GM10266 (cell line): Measurements from ENCODE around the gene STK24.

Source experiments
- DNase-seq: peaks from one replicate; pipeline ENCODE4 v3.0.0; 2012; ENCODE audit errors: extremely low spot score
- CTCF ChIP-seq: IDR thresholded peaks from 2 replicates; pipeline ENCODE4 v1.5.1; 2012; ENCODE audit warnings: mild to moderate bottlenecking, low read depth; ENCODE audit not compliant: control insufficient read depth, insufficient read depth; ENCODE audit errors: missing control alignments

The STK24 gene

GRCh38 chr13:98482476-98483444 is 94.1 kb downstream of the STK24 start:
- no peak for DNase-seq
- peak; percentile 62 for TF ChIP-seq CTCF

GRCh38 chr13:98480915-98481877 is 95.7 kb downstream of the STK24 start:
- no peak for TF ChIP-seq CTCF
- peak; percentile 57 for DNase-seq

GRCh38 chr13:98479496-98480003 is 97.4 kb downstream of the STK24 start:
- no peak for DNase-seq
- no peak for TF ChIP-seq CTCF

GRCh38 chr13:98478189-98479129 is 98.4 kb downstream of the STK24 start:
- peak; percentile 43 for DNase-seq
- TF ChIP-seq CTCF: no peak

GRCh38 chr13:98476538-98476966 is 100.4 kb downstream of the STK24 start:
- peak; percentile 94 for DNase-seq
- no peak for TF ChIP-seq CTCF

- peak; percentile 73 for DNase-seq
- no peak for TF ChIP-seq CTCF
These were observed 100.8 kb downstream of the STK24 start for GRCh38 chr13:98476106-98476505.
